Middle frontal gyrus (tissue), 1 donor: Measurements from ENCODE around the gene BYSL.

Experiments
- DNase-seq: peaks from one replicate; pipeline ENCODE4 v3.0.0-alpha.2; 2015; ENCODE audit warnings: low spot score; ENCODE audit errors: extremely low spot score

Gene BYSL

DNA sequence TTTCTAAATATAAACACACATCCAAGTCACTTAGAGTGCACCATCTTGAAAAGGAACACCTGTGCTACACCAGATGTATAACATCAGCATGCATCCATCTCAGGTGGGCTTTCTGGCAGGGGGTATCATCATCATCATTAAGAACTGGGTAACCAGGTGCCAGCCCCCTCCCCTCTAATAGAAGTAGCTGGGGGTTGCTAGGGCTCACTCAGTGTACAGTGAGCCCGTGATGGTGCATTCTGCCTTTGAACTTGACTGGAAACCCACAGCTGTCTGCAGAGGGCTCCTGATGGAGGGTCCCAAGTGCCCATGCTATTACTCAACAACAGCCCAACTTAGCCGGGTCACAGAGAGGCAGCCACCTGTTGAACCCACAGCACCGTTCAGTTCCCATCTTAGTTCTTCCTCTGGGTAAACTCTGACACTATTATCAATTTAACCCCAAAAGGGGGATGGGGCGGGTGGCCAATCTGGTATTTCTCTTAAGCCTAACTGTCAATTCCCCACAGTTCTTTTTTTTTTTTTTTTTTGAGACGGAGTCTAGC, 53.1 kb downstream of the BYSL start:
- DNase-seq: no peak

GRCh38 chr6:41975276-41975675, 54.0 kb downstream of the BYSL start:
- no peak for DNase-seq

GRCh38 chr6:41976794-41977484, 55.6 kb downstream of the BYSL start:
- no peak for DNase-seq
